Fibroblast of villous mesenchyme (primary cell): Measurements from ENCODE around the gene NCAM1. TPM values are rescaled to one million over a fixed set of nuclear protein-coding genes. Genes with fewer than 3 reads are reported as not detected.
A peak's percentile ranks its signal among the peaks of the same experiment; 100 is the strongest.

Experiments used
- DNase-seq: peaks from one replicate; pipeline ENCODE4 v3.0.0-alpha.2; 2010; ENCODE audit warnings: low read depth
- H3K4me3 ChIP-seq: 2 replicates; pipeline ENCODE4 v1.5.1; 2011; ENCODE audit warnings: low read depth, mild to moderate bottlenecking, low read length
- total RNA-seq: library from RNA; depleted of rRNA; stranded (reverse); fragments of >200 nt; gene quantifications from 2 replicates; pipeline ENCODE4 v1.2.3, GENCODE V29; 2012
- TF ChIP-seq, protein P1 (sequence below): IDR thresholded peaks from 2 replicates; pipeline ENCODE4 v1.5.1; 2012; ENCODE audit warnings: low read depth, mild to moderate bottlenecking, low read length; ENCODE audit not compliant: insufficient read depth

Gene NCAM1
- total RNA-seq, 1 donor, result 0.86 TPM

DNA sequence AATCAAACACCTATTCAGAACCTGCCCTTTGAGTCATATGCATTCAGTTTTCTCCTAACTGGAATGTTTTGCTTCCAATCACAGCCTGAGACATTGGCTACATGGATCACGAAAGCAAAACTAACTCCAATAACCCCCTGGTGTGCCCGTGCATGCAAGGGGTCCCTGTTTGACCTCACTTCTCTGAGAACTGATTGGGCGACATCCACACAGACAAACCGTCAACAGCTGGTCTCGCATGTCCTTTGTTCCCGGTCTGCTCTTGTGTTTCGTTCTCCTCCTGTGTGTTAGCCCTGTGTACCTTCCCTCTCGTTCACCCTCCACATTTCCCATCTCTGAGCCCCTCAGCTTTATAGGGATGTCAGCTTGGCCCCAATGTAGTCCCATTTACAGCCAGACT lies 286.0 kb downstream of the NCAM1 start:
- H3K4me3 ChIP-seq, result no peak overlapping the region
- no peak for DNase-seq
- TF ChIP-seq, protein P1, sequence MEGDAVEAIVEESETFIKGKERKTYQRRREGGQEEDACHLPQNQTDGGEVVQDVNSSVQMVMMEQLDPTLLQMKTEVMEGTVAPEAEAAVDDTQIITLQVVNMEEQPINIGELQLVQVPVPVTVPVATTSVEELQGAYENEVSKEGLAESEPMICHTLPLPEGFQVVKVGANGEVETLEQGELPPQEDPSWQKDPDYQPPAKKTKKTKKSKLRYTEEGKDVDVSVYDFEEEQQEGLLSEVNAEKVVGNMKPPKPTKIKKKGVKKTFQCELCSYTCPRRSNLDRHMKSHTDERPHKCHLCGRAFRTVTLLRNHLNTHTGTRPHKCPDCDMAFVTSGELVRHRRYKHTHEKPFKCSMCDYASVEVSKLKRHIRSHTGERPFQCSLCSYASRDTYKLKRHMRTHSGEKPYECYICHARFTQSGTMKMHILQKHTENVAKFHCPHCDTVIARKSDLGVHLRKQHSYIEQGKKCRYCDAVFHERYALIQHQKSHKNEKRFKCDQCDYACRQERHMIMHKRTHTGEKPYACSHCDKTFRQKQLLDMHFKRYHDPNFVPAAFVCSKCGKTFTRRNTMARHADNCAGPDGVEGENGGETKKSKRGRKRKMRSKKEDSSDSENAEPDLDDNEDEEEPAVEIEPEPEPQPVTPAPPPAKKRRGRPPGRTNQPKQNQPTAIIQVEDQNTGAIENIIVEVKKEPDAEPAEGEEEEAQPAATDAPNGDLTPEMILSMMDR, result no peak

DNA sequence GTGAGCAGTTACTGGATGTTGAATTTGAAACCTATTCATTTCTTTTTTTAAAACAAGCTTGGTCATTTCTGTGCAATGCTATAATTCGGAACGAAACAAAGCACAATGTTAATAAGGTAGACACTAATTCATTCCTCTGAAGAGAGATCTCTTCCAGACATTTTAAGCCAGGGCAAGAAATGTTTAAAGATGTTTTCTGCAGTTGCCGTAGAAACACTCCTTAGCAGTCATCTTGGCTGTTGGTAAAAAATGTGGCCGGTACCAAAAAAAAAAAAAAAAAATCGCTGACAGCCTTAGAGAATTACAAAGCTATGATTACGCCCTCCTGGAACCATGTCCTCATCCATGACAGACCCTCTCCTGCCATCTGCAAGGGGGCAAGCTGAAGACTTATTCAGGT lies 286.7 kb downstream of the NCAM1 start:
- TF ChIP-seq, protein P1, result no peak
- DNase-seq, result no peak
- no peak overlapping the region for H3K4me3 ChIP-seq

DNA sequence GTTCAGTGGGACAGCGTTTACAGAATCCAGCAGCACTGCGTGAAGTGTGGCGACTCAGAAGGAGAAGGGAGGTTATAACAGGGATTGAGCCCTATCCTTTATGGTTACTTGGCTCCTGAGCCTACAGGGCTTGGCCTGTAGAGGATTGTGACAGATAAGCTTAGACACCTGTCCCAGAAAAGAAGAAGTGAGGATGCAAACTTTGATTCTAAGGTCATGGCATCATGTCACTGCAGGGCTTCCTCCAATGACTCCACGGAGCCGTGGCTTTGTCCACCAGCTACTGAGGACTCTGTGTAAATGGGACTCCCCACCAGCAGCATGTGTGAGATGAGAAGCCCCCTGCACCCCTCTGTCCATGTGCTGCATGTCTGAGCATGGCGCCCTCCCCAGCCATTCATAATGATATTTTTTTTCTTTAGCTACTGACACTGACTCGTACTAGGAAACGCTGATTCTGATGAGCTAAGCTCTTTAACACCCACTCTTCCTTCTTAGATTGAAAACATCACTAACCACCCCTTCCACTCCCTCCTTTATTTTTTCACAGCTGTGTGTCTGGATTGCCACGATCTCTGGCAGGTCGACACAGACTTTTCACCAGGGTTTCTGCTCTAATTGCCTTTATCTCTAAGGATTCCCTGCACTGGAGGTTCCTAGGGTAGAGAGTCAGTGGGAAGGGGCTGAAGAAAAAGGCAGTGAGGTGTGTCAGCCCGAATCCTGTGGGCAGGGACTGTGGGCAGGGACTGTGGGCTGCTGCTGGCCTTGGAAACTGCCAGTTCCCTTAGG lies 287.7 kb downstream of the NCAM1 start:
- TF ChIP-seq, protein P1, result no peak
- H3K4me3 ChIP-seq, result no peak overlapping the region
- DNase-seq, result no peak

DNA sequence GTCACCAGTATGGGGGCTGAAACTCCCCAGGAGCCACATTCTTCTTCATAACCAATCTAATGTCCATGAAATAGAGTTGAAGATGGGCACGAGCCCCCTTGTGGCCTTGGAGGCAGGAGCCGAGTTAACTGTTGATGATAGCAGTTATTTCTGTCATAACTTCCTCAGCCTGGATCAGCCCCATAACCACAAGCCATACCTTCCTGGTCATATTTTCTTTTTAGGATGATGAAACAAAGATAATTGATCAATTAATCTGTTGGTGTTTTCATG lies 288.2 kb downstream of the NCAM1 start:
- TF ChIP-seq, protein P1, result peak; percentile 46
- peak; percentile 21 for DNase-seq

DNA sequence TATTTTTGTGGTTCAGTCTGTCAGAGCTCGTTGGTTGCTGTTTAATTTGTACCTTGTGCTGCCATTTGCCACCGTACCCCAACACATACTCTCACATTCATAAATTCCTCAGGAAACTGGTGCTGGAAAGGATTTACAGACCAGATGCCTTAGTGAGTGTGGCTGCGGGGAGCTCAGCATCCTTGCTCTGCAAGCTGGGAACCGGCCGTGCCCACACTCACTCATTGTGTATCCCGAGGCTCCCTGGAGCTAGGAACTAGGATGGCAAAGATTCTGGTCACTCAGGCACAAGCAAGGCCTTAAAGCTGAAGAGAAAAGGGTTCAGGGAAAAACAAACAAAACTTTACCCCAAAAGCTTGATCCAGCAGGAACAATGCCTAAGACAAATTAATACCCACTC lies 288.6 kb downstream of the NCAM1 start:
- TF ChIP-seq, protein P1, result no peak
- DNase-seq, result no peak
- no peak overlapping the region for H3K4me3 ChIP-seq

More for the DNA sequence above, 288.2 kb downstream of the NCAM1 start:
- H3K4me3 ChIP-seq, result no peak overlapping the region

DNA sequence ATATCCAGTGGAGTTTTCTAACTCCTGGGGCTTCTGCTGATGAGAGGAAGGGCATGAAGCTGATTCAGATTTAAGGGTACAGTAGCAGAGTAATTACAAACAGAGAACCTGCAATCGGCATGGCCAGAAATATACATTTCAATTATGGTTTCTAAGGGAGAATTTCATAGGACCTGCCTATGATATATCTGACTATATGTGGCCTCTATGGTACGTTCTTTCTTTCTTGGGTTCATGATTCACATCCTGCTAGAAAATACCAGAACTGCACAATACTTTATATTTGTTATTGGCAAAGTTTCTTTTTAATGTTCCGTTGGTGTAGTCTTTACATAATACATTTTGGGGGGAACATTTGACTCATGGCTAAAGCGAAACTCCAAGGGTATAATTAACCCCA lies 290.1 kb downstream of the NCAM1 start:
- TF ChIP-seq, protein P1, result no peak
- DNase-seq, result no peak
- H3K4me3 ChIP-seq, result no peak overlapping the region

DNA sequence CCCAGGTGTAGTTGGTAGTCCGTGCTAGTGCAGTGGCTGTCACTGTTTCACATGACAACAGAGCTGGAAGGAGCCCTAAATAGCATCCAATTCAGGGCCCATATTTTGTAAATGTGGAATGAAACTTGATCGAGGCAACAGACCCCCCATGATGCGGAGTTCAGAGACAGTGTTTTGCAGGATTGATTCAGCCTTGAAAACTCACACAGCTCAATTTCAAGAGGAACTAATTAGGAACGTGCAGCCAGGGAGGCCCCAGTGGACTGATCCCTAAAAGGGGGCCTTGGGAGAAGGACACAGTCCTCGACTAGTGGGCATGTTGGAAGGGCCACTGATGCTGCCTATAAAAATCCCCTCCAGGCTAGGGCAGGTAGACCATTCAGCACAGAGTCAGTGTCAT lies 292.2 kb downstream of the NCAM1 start:
- DNase-seq, result no peak
- no peak overlapping the region for H3K4me3 ChIP-seq
- TF ChIP-seq, protein P1, result no peak
